Astrocyte of the cerebellum (primary cell): ENCODE data around the gene HOXD12.

Experiments
- DNase-seq: peaks from one replicate; pipeline ENCODE4 v3.0.0-alpha.2; 2011; ENCODE audit warnings: low read depth
- H3K4me3 ChIP-seq: 2 replicates; pipeline ENCODE4 v1.5.1; 2011; ENCODE audit warnings: mild to moderate bottlenecking, low read depth, low read length, moderate library complexity
- CTCF ChIP-seq: IDR thresholded peaks from 2 replicates; pipeline ENCODE4 v1.5.1; 2012; ENCODE audit warnings: low read length, low read depth, moderate library complexity, mild to moderate bottlenecking; ENCODE audit errors: missing control alignments
- in situ Hi-C: cut with HindIII; loops from 2 replicates; pipeline ENCODE4 v1.10.0; 2017; ENCODE audit warnings: low sequenced_read_pairs

The HOXD12 gene

DNA sequence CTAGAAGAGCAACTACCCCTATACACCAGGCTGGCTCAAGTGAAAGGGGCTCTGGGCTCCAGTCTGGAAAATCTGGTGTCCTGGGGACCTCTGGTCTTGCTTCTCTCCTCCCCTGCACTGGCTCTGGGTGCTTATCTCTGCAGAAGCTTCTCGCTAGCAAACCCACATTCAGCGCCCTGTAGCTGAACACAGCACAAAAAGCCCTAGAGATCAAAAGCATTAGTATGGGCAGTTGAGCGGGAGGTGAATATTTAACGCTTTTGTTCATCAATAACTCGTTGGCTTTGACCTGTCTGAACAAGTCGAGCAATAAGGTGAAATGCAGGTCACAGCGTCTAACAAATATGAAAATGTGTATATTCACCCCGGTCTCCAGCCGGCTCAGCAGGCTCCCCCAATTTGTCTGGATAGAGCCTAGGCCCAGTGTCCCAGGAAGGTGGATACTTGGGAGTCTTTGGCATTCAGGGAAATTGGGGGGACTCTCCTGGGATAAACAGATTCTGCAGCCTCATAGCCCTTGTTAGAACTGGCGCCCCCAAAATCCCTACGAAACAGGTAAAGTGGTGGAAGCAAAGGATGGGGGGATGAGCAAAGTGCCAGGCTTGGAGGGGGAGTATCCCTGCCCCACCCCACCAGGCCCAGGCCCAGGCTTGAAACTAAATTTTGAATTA lies 49.3 kb downstream of the HOXD12 start:
- H3K4me3 ChIP-seq = no peak overlapping the region
- TF ChIP-seq CTCF = no peak
- DNase-seq = no peak
- in situ Hi-C loops = no loop called here

- no peak for DNase-seq
- in situ Hi-C loops = no loop called here
- no peak for TF ChIP-seq CTCF
- no peak overlapping the region for H3K4me3 ChIP-seq
Observed at GRCh38 chr2:176149481-176149938, 49.9 kb downstream of the HOXD12 start.

GRCh38 chr2:176149939-176150583 lies 50.5 kb downstream of the HOXD12 start:
- no peak overlapping the region for H3K4me3 ChIP-seq
- no peak for TF ChIP-seq CTCF
- in situ Hi-C loops = no loop called here

DNA sequence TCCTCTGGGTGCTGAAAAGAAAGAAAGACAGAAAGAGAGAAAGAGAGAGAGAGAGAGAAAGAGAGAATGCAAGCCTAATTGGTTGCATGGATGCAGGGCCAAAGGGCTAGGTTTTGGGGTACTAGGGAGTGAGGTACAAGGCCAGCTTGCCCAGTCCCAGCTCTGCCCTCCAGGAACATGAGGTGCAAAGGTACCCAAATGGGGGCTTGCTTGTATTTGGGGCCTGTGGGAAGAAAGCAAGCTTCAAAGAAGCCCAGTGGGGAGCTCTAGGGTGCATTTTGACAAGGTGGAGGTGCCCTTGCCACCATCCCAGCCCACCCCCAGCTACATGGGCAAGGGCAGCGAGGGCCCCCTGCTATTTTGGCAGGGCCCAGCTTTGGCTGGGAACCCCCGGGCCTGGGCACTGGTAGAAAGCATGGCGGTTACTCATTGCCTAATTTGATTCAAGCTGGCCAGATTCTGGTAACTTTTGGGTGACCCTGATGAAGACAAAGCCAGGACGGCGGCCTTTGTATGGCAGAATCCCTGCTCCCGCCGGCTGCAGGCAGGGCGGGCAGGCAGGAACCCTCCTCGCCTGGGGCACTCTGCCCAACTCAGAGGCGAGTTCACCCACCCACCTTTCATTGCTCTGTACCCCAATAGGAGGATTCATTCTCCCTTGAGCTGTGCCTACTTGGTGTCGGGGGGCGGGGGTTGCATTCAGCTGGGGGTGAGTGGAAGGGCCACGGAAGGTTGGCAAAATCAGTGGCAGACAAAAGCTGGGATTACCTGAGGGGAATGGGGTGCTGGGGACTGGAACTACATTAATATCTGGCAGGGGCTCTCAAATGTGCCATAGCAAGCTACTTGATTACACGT lies 51.2 kb downstream of the HOXD12 start:
- TF ChIP-seq CTCF = no peak
- in situ Hi-C loops = no loop called here
- DNase-seq = no peak
- H3K4me3 ChIP-seq = no peak overlapping the region

More at GRCh38 chr2:176149939-176150583, 50.5 kb downstream of the HOXD12 start:
- no peak for DNase-seq

DNA sequence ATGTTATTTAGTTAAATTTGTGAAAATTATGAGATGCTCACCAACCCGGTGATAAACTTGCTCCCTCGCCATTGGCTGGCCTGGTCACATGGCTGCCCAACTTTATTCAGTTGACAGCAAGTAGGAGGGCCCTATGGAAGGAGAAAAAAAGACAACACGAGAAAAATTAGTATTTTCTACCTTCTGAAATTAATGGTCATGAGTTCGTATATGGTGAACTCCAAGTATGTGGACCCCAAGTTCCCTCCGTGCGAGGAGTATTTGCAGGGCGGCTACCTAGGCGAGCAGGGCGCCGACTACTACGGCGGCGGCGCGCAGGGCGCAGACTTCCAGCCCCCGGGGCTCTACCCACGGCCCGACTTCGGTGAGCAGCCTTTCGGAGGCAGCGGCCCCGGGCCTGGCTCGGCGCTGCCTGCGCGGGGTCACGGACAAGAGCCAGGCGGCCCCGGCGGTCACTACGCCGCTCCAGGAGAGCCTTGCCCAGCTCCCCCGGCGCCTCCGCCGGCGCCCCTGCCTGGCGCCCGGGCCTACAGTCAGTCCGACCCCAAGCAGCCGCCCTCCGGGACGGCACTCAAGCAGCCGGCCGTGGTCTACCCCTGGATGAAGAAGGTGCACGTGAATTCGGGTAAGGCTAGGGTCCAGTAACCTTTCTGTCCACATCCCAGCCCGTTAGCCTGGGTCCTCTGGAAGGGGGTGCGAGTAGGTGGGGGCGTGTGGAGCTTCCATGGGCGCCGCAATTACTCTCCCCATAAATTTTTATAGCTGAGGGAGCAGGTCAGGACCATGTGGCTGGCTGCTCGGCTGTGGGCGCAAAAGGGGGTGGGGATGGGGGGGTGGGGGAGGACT lies 52.1 kb downstream of the HOXD12 start, which contains the start of gene HOXD4:
TSS of gene HOXD4 (plus strand) at position 109 of the 846 bp plus-strand sequence. CDS start at position 193, 84 bp downstream.
- DNase-seq = no peak
- TF ChIP-seq CTCF = no peak
- in situ Hi-C loops = no loop called here
- peak within 1 kb of the TSS; percentile 41 for H3K4me3 ChIP-seq
